CD4-positive, alpha-beta T cell treated with Interleukin-6 at 100 ng/mL for 8 hours (primary cell): Measurements from ENCODE around the gene VAV2.

Experiments
- DNase-seq: peaks from one replicate; pipeline ENCODE4 v3.0.0-alpha.2; 2020; ENCODE audit warnings: mixed read lengths, low spot score

VAV2 gene

DNA sequence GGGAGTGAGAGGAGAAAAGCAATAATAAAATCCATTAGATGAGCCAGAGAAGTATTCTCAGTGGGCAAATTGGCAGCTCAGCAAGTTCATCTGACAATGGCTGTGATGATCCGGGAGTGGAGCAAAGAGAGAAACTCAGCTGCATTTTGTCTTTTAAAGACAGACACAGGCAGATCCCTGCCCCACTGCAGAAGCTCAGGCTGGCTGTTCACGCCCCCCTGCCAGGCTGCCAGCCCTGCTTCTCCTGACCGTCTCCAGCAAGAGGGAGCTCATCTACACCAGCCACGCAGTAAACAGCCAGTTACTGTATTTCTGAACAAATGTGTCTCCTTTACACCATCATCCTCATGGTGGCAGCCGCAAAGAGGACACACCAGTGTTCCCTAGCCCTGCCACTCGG is 139.7 kb downstream of the VAV2 start:
- no peak for DNase-seq

GRCh38 chr9:133851693-133852092 is 140.4 kb downstream of the VAV2 start:
- DNase-seq, result no peak

DNA sequence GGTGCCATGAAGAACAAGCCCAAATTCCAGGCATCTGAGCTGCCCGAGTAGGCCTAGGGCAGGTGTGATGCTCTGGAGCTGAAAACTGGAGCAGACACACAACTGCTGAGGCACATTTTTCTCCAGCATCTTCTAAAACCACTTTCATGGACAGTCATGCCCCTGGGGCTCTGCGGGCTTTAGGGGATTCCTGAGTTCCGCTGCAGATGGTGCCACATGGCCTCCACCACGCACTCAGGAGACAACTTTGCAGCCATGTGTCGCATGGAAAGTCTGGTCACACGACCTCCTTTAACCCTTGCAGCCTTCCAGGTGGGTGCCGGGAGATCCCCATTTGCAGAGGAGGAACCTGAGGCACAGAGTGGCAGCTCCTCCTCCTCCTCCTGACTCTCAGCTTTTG is 141.2 kb downstream of the VAV2 start:
- no peak for DNase-seq

- no peak for DNase-seq
These were observed 142.0 kb downstream of the VAV2 start for GRCh38 chr9:133850161-133850560.

GRCh38 chr9:133849110-133849670 is 142.9 kb downstream of the VAV2 start:
- DNase-seq, result no peak

- no peak for DNase-seq
These were observed 143.5 kb downstream of the VAV2 start for GRCh38 chr9:133848471-133849109.

DNA sequence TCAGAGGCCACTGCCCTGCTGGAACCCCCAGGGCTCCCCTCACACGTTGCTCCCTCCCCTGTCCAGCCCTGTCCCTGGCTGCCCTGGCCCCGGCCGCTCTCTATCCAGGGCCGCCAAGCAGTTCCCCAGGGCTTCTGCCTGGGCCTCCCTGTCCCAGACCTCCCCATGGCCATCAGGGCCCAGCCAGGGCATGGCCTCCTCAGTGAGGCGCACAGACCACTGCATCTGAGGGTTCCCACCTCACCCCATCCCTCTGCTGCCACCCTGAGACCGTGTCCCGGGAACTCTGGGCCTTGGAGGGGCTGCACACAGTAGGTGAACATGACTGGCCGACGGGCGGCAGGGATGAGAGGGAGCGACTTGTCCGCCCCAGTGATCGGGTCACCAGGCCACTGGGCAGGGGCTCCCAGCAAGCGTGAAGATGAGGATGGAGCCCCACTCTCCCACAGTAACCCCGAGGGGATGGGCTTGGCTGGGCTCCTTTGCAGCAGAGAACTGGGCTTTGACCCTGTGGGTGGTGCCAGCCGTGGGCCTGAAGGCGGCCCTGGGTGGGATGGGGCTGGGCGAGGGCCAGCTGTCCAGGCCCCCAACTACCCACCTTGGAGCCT is 145.5 kb downstream of the VAV2 start:
- DNase-seq, result no peak

- DNase-seq, result no peak
These were observed 146.7 kb downstream of the VAV2 start for GRCh38 chr9:133845440-133845839.

GRCh38 chr9:133844881-133845410 is 147.2 kb downstream of the VAV2 start:
- DNase-seq, result no peak

DNA sequence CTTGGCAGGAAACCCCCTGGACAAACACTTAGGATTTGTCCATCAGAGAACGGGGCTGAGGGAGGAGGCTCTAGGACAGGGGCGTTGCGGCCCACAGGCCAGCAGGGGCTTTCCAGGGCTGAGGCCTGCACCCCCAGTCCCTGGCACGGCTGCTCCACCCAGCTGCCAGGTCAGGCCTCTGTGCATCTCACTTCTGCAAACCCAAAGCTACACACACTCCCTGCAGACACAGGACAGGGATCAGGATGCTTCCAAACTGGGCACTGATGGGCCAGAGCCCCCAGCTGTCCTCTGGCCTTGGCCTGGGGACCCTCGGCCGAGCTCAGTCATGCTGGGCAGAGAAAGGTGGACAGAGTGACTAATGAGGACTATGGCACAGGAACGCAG is 147.7 kb downstream of the VAV2 start:
- DNase-seq, result no peak

DNA sequence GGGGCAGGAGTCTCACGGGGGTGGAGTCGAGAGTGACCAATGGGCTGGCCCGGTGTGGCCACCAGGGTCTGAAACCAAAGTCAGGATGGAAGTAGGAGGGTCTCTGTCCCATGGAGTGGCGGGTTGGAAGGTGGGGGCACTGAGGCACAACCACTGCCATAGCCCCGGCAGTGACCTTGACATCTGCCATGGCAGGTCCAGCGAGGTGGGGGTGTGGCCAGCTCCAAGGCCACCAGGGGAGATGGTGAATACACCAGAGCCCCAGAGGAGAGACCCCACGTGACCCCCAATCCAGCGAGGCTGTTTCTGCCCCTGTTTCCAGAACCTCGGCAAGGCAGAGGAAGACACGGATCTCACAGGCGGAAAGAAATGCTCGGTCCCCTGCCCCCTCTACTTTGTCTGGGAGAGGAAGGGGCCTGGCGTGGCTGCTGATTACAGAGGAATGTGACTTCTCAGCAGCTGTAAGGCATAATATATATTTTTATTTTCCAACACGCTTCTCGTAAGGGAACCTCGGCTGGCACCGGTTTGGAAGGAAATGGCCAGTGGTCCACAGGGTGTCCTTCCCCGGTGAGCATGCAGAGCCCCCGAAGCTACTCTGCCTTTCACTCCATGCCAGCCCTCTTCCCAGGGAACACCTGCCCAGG is 148.2 kb downstream of the VAV2 start:
- DNase-seq, result no peak

DNA sequence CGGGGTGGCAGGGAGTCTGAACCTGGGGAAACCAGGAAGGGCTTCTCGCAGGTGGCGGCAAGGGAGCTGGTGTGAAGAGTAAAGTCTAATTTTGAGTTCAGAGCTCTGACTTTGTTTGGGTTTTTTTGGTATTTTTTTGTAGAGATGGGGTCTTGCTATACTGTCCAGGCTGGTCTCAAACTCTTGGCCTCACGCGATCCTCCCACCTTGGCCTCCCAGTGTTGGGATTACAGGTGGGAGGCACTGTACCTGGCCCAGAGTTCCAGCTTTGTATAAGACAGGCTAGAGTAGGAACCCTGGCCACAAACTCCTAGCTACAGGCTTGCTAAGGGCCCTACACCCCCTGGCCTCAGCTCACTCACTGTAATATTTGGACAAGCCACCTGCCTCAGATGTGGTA is 148.9 kb downstream of the VAV2 start:
- no peak for DNase-seq

DNA sequence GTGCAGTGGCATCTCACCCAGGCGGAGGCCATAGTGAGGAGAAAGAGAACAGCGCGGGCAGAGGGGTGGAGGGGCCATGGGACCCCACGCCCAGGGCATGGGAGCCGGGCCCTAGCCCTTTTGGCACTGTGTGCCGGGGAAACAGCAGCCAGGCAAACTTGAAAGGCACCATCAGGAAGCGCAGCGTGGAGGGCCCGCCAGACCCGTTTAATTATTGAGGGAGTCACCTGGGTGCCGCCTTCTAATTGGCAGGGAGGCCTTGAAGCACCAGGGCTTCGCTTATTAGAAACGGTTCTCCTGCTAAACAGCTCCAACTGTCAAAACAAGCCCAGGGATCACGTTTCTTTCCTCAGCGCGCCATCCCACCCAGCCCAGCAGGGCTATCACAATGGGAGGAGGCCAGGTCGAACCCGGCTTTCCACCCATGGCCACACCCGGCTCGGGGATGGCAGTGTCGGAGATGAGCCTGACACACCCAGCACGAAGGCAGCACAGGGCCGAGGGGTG is 149.3 kb downstream of the VAV2 start:
- no peak for DNase-seq

DNA sequence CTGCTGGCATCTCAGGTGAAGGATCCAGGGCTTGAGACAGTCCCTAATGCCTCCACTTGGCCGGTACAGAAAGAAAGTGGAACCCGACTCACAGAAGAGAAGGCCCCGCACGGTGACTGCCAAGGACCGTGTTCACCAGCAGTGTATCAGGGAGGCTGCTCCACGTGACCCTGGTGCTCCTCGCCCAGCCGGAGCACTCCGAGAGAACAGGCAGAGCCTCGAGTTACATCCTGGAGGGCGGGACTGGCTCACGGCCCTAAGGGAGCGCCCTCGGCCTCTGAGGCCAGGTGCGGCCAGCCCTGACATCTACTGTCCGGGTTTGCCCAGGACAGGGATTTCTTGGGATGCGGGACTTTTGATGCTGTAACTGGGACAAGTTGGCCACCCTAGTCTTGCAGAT is 149.9 kb downstream of the VAV2 start:
- no peak for DNase-seq

DNA sequence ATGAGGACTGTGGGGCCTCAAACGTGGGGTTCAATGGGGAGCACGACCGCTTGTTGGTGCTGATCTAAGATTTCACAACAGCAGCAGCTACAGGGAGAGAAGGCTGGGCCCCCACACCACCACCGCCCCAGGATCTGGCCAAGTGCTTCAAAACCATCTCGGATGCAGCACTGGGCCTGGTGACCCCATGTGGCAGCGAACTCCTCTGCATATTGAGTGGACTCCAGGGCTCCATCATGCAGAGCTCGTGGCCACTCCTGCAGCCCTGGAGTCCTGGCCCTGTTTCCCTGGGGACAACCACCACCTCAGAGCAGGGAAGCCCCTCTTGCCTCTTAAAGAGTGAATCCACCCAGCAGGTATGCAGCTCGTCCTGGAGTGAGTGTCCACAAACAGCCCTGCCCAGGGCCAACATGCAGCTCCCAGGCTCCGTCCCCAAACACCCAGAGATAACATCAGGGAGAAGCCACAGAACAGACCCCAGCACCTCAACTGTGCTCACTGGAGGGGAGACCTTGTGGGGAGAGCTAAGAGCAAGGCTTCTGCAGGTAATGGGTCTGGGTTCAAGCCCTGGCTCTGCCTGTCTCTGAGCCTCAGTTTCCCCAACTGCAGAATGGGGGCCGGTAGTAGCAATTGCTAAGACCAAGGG is 150.8 kb downstream of the VAV2 start:
- no peak for DNase-seq

DNA sequence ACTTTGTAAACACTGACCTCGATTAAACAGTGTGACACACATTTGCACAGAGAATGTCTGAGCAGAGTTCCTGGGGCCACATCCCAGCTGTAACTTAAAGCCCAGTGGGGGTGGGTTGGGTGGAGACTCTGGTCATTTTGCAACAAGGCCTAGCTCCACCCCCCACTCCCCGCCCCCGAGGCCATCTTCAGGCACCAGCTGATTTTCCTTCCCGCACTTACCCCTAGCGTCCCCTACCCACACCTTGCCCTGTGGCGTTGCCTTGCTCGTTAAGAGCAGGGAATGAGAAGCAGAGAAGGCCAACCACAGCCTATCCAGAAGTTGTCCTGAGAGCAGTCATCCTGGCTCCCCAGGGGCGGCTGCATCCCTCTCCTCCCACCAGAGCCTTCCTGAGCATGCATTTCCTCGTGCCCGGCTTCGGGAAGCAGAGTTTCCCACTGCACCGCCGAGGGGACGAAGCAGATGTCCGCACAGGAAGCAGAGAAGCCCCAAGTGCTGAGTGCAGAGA is 152.2 kb downstream of the VAV2 start:
- no peak for DNase-seq

DNA sequence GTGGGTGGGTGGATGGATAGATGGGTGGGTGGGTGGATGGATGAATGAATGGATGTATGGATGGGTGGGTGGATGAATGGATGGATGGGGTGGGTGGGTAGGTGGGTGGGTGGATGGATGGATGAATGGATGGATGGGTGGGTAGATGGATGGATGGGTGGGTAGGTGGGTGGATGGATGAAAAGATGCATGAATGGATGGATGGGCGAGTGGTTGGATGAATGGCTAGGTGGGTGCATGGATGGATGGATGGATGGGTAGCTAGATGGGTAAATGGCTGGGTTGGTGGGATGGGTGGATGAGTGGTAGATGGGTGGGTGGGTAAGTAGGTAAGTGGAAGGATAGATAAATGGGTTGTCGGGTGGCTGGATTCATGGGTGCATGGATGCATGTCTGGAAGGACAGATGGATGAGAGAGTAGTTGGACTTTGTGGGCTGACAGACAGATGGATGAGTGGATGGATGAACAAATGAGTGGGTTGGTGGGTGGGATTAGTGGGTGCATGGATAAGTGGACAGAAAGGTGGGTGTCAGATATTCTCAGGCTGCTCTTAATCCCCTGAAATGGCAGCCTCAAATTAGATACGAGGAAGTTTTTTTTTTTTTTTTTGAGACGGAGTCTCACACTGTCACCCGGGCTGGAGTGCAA is 153.1 kb downstream of the VAV2 start:
- DNase-seq, result no peak

DNA sequence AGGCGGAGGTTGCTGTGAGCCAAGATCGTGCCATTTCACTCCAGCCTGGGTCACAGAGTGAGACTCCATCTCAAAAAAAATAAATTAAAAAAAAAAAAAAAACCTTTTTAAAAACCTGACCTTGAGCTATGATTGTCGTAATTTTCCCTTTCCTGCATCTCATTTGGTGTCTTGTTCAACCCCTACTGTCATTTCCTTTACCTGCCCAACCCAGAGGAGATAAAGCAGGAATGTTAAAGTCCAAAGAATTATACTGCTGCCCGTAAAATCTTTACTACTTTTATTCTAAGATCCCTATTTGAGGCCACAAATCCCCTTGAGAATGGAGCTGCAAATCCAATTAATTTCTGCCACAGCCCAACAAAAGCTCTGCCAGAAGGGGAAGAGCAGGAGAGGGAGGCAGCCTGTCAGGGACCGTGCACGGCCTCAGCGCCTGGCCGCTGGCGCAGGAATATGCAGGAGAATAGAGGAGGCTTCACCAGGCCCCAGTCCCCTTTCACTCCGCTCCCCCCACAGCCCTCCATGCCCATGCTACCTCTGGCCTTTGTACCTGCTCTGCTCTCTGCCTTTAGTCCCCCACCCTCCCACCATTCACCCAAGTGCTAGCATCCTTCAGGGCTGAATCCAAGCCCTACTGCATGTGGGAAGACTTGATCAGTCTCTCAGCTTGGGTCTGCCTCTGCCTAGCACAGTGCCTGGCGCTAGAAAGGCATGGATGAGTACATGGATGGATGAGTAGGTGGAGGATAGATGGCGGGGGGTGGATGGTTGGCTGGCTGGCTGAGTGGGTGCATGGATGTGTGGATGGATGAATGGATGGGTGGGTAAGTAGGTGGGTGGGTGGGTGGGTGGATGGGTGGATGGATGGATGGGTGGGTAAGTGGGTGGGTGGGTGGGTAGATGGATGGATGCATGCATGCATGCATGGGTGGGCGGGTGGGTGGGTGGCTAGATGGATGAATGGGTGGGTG is 154.2 kb downstream of the VAV2 start:
- no peak for DNase-seq

- DNase-seq, result no peak
These were observed 155.3 kb downstream of the VAV2 start for GRCh38 chr9:133836818-133837217.

DNA sequence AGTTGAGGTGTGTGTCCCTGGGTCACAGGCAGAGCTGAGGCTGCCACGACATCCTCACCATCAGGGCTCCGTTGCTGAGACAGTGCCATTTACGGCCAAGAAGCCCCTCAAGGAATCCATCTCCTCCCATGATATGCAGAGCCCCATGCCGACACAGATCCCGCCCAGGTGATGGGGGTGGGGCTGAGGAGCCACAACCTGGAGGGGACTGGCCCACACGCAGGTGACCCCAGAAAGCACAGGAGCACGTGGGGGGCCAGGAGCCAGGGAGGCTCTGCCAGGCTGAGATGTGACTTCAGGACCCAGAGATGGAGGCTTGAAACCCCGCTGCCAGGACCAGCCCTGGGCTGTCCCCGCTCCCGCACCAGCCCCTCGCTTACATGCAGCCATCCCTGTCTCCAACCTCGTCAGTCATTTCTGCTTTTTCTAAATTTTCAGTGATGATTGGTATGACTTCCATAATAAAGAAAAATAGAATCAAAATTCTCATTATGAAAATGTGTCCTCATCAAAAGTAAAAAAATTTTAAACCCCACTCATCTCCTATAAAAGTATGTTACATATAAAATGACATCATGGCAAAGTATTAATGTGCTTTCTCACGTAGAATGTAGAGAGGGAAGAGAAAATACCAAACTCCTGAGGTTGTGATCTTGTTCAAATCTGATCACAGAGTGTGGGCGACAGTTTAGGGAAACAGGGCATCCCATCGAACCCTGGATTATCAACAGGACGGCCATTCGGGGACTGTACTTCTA is 155.9 kb downstream of the VAV2 start:
- DNase-seq, result no peak
